HEK293 (cell line): Measurements from ENCODE around the gene PACS1.

Experiments
- CTCF ChIP-seq: fragments of 450-650 bp; formaldehyde crosslinking; IDR thresholded peaks from 2 replicates; pipeline ENCODE4 v1.5.1; 2016; ENCODE audit warnings: missing biosample characterization, missing genetic modification characterization
- PRDM6 ChIP-seq: fragments of 450-650 bp; formaldehyde crosslinking; IDR thresholded peaks from 2 replicates; pipeline ENCODE4 v1.5.1; 2017; ENCODE audit warnings: missing biosample characterization, missing genetic modification characterization
- ZNF449 ChIP-seq: fragments of 450-650 bp; formaldehyde crosslinking; IDR thresholded peaks from 2 replicates; pipeline ENCODE4 v1.5.1; 2017; ENCODE audit warnings: missing biosample characterization, mild to moderate bottlenecking, missing genetic modification characterization, moderate library complexity
- ZNF610 ChIP-seq: fragments of 450-650 bp; formaldehyde crosslinking; IDR thresholded peaks from 2 replicates; pipeline ENCODE4 v1.5.1; 2016; ENCODE audit warnings: missing biosample characterization, missing genetic modification characterization, borderline replicate concordance
- ZSCAN23 ChIP-seq: fragments of 450-650 bp; formaldehyde crosslinking; IDR thresholded peaks from 2 replicates; pipeline ENCODE4 v1.5.1; 2016; ENCODE audit warnings: missing biosample characterization, missing genetic modification characterization

GRCh38 chr11:66227700-66228099, 157.6 kb downstream of the PACS1 start:
- TF ChIP-seq PRDM6 (tag by site-specific recombination): no peak
- TF ChIP-seq ZSCAN23: no peak
- no peak for TF ChIP-seq CTCF (tag by site-specific recombination)
- no peak for TF ChIP-seq ZNF610 (tag by site-specific recombination)
- no peak for TF ChIP-seq ZNF449 (tag by site-specific recombination)
